Retina (tissue), 1 donor: ENCODE measurements around the gene GNAI1.

Source experiments
- DNase-seq: peaks from one replicate; pipeline ENCODE4 v3.0.0-alpha.2; 2016

Gene GNAI1

GRCh38 chr7:80216996-80217842 lies 82.6 kb downstream of the GNAI1 start:
- no peak for DNase-seq

DNA sequence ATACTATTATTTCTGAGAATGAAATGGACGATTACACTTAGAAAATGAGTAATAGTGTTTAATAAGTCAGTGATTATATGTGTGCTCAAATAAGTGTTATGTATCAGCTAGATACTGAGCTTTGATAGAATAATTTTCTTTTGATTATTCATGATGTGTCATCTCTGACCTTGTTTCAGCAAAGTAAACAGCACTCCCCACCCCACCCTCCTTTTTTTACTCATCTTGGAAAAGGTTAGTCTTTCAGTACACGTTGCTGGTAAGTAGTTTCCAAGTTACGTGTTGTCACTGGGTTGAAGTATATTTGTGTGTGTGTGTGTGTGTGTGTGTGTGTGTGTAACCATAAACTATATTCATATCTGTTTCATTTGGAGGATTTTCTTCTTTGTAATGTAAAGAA lies 84.1 kb downstream of the GNAI1 start:
- DNase-seq, result no peak

GRCh38 chr7:80220022-80220634 lies 85.5 kb downstream of the GNAI1 start:
- no peak for DNase-seq

DNA sequence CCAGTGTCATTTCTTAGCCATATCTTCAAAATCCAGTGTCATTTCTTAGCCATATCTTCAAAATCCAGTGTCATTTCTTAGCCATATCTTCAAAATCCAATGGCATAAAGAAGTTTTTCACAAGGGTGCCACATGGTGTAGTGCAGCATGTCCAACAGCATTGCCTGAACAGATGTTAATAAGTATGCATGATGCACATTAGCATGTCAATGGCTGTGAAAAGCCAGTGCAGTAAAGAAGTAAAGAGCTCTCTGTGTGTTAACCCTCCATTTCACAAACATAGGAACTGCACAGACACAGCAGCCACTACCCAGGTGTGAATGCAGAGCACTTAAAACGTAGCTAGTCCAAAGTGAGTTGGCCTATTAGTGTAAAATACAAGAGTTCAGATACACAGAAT lies 89.8 kb downstream of the GNAI1 start:
- no peak for DNase-seq

- DNase-seq, result no peak
Measured at GRCh38 chr7:80225361-80225760, 90.7 kb downstream of the GNAI1 start.

DNA sequence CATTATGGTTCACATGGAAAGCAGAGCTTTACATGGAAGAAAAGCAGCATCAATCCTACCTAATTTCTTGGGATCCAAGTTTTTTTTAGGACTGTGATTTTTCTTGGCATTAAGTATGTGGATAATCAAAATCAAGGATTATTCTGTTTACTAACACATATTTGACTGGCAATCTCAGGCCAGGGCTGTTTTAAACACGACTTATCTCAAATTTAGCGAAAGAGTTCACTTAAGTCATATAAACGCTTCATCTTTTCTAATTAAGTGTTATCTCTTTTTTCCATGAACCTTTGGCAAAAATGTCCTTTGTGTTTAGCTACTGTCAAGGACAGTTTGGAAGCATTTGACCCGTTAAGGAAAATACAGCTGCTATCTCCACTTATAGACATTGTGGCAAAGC lies 92.0 kb downstream of the GNAI1 start:
- no peak for DNase-seq

DNA sequence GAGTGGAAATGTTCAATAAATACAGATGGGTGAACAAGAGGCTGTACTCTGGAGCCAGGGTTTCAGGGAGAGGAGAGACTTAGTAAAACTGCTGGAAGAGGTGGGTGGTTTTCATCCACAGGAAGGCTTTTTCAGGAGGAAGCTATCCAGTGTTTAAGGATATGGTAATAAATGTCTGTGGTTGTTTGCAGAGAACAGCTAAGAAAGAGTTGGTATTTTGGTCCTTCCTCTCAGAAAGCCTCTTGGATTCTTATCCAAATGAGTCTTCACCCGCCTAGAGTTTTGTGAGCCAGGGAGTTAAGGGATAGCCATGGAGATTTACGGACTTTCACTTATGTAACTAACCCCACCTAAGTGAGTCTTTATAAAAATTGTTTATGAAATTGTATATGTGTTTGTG lies 95.7 kb downstream of the GNAI1 start:
- DNase-seq, result no peak

DNA sequence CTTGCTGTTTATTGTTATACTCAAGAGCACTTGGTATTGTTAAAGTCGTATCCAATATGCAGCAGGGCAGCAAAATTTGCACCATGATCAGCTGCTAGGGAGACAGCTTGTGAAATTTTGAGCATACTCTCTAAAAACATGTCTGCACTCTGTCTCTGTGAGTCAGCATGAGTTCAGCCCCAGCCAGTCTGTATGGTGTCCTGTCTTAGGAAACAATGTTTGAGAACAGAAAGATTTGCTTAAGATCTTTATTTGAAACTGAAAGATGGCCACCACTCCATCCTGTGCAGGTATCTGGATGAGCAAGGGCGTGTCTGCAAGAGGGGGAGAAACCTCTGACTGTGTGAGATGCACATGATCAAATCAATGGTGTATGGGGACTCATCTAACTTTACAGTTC lies 97.1 kb downstream of the GNAI1 start:
- no peak for DNase-seq

DNA sequence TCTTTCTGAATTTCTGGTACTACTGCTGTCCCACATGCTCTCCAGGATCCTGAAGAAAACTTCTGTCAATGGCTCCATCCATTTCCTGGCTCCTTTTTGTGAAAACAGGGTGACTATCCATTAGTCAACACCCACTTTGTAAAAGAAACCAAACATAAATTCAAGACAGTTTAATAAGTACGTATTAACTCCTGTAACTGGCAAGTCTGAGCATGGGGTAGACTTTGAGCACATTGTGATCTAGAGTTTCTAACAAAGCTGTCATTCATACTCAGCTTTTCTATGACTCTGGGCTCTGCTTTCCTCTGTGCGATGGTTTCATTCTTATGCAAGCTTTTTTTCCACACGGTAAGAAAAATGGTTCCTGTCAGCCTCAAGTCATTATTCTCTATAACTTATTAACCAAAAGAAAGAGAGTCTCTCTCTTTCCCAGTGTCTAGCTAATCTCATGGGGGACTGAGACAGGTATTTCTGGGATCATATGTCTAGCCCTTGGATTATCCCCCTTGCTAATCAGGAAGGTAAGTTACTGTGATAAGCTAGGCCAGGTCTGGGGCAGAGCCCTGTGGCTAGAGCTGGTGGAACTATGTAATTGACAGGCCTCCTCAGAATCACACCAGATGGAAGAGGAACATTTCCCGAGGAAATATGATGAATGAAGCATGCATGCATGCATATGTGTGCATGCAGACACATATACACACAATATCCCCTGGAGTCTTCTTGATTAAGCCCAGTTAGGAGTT lies 98.5 kb downstream of the GNAI1 start:
- no peak for DNase-seq

DNA sequence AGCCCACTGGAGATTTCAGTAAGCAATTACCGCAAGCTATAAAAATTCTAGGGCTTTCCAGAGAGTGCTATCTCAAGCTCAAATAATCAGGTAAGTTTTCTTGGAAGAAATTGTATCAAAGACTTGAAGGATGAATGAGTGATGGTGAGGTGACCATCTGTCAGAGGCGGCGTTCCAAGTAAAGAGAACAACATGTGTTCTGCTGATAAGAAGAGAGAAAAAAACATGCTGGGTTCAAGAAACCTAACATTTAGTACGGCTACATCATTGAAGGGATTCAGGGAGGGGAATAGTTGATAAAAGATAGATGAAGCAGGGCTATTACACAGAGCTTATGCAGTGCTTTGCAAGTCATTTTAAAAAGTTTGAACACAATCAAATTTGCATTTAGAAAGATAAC lies 100.7 kb downstream of the GNAI1 start:
- DNase-seq, result no peak

- DNase-seq, result no peak
Measured at GRCh38 chr7:80236681-80237080, 102.0 kb downstream of the GNAI1 start.

DNA sequence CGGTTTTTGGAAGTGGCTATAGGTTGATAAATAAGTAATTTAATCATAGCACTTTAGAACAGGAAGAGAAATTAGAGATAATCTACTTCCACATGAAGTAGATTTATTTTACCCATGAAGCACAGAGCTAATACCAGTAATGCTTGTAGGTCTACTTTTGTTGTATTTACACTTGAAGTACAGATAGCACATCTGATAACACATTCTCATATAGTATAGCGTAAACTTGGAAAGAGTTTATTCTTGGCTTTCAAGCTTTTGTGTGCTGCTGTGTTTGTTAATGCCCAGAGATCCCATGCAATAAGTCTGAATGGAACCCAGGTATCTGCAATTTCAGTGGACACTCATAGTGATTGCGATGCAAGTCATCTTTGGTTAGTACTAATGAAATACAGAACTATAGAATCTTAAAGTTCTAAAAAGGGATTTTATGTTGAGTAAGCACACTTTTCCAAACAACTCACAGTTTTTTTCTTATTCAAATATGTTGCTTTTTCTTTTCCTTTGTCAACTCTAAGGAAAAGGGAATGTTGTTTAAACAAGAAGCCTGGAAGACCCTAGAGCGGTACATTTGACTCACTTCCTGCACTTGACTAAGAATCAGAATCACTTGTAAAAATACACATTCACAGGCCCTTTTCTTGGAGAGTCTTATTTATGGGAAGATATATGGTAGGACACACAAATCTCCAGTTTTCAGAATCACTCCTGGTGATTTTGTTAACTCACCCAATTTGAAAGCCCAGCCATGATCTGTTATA lies 105.8 kb downstream of the GNAI1 start:
- no peak for DNase-seq

GRCh38 chr7:80241671-80242070 lies 107.0 kb downstream of the GNAI1 start:
- no peak for DNase-seq

DNA sequence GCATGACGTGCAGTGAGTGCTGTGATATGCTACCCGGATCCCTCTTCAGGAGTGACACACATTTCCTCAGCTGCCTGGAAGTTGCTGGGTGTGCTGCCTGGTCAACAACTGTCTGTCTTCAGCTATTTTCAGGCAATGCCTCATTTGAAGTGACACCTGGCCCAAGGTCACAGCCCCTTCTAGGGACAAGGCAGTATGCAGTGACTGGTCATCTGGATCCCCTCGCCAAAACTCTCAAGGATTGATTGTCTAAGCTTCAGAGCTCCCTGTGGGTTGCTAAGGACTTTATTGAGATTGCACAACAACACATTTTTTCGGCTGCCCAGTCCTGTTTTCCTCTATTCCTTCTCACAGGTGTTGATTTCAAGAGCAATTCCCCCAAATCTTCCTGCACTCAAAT lies 108.8 kb downstream of the GNAI1 start:
- peak; percentile 39 for DNase-seq

GRCh38 chr7:80244206-80244916 lies 109.7 kb downstream of the GNAI1 start:
- no peak for DNase-seq

- no peak for DNase-seq
Measured at GRCh38 chr7:80247144-80247543, 112.5 kb downstream of the GNAI1 start.

- DNase-seq, result peak; percentile 27
Measured at GRCh38 chr7:80247891-80248290, 113.3 kb downstream of the GNAI1 start.

DNA sequence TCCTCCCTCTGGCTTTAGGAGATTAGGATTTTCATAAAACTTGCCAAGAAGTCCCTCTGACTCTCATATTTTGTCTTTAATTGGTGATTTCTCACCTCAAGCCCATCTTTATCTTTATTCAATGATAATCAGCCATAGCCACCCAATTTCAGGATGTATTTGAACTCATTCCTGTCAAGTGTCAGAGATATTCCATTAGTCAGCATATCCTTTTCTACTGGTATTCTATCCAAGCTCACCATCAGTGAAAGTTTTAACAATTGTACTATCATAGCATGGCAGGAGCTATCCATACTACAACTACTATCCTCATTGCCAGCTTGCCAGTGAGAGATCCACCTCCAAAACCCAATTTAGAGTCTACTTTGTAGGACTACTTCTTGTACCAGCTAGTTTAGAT lies 114.6 kb downstream of the GNAI1 start:
- DNase-seq, result no peak

DNA sequence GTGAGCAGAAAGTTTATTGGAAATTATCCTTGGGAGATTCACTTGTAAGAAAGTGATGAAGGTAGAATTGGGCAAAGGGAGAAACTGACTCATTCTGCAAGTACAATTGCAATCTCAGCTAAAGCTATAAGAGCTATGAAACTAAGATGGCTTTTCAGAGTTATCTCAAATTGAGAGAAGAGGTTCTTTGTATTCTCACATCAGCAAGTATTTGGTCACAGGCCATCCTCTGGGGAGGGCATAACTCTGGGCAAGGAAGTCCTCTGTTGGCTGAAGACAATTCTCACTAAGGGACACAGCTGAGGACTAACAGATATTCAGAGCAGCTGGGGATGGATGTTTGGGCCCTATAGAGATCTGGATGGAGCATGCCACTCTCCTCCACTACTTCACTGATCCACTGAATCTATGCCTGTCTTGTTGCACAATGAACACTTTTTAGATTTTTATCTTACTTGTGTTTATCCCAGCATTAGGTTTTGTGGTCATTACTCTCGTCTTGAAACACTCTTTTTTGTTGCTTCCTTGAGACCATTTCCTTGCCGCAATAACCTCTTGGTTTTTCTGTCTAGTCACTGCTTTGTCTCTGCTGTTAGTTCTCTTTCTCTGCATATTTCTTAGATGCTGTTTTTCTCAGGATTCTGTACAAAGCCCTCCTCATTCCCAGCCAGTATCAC lies 115.1 kb downstream of the GNAI1 start:
- DNase-seq, result no peak

DNA sequence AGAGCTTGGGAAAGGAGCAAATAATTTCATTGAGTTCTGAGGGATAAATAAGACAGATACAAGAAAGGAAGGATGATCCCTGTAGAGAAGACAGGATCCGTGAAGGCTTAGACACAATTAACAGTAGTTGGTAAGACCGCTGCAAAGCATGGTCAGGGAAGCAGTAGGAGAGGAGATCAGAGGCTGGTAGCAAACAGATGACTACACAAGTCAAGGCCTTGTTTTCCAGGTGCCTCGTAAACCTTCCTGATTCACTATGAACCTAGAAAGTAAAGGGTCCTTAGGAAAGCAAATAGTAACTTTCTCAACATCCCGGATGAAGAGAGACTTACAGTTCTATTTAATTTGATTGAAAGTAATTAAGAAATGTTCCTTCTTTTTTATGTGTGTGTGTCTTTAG lies 118.6 kb downstream of the GNAI1 start:
- no peak for DNase-seq

- no peak for DNase-seq
Measured at GRCh38 chr7:80253653-80254052, 119.0 kb downstream of the GNAI1 start.

- peak; percentile 44 for DNase-seq
Measured at GRCh38 chr7:80255656-80256055, 121.0 kb downstream of the GNAI1 start.
